HCT116 (cell line): ENCODE results near the gene RNASEL.

Experiments
- CTCF ChIP-seq, 3 experiments: fragments of 200-600 bp in 1 of 3; sonication (generic) in 1 of 3; IDR thresholded peaks in 2 of 3; conservative IDR thresholded peaks in 1 of 3; 2 replicates each; pipeline ENCODE4 v1.5.1; 2012 to 2017; ENCODE audit warnings: low read depth in 2 of 3, low read length in 2 of 3, antibody characterized with exemption in 1 of 3, borderline replicate concordance in 1 of 3, control low read depth in 1 of 3, mild to moderate bottlenecking in 1 of 3, mixed read lengths in 1 of 3, mixed run types in 1 of 3, moderate library complexity in 1 of 3; ENCODE audit not compliant: insufficient read depth in 1 of 3
- EZH2 ChIP-seq: fragments of 200-600 bp; sonication (generic); IDR thresholded peaks from 2 replicates; pipeline ENCODE4 v1.6.1; 2017; ENCODE audit warnings: antibody characterized with exemption, mixed run types
- JUND ChIP-seq: IDR thresholded peaks from 2 replicates; pipeline ENCODE4 v1.6.1; 2012
- POLR2A ChIP-seq: IDR thresholded peaks from 2 replicates; pipeline ENCODE4 v1.7.0; 2011; ENCODE audit warnings: borderline replicate concordance; ENCODE audit not compliant: insufficient read depth, insufficient read length; ENCODE audit errors: extremely low read depth
- POLR2AphosphoS5 ChIP-seq: IDR thresholded peaks from 2 replicates; pipeline ENCODE4 v1.6.1; 2011; ENCODE audit warnings: mild to moderate bottlenecking, low read depth, low read length, moderate library complexity
- RAD21 ChIP-seq: IDR thresholded peaks from 2 replicates; pipeline ENCODE4 v1.6.1; 2012; ENCODE audit warnings: low read depth, mild to moderate bottlenecking

- no peak for TF ChIP-seq EZH2
- TF ChIP-seq POLR2AphosphoS5, result no peak
- TF ChIP-seq CTCF (IDR thresholded peaks at IDR 0.05 in 2 of 3, conservative IDR thresholded peaks at IDR 0.05 in 1 of 3; ENCODE audit: borderline replicate concordance in 1 of 3, insufficient read depth in 1 of 3, low read depth in 2 of 3, low read length in 2 of 3), result no peak
- TF ChIP-seq POLR2A, result no peak
- no peak for TF ChIP-seq JUND
- TF ChIP-seq RAD21, result no peak
These were observed 22.3 kb upstream of the RNASEL start for GRCh38 chr1:182611326-182611725.
